NB4 (cell line): Measurements from ENCODE around the gene CTIF.

Source experiments
- POLR2A ChIP-seq: IDR thresholded peaks from 2 replicates; pipeline ENCODE4 v1.6.1; 2011; ENCODE audit warnings: mild to moderate bottlenecking; ENCODE audit not compliant: insufficient read length; ENCODE audit errors: extremely low read depth
- TF ChIP-seq, protein P1 (sequence below): IDR thresholded peaks from one replicate; pipeline ENCODE4 v1.5.1; 2012; ENCODE audit warnings: low read depth, low read length
- TF ChIP-seq, protein P2 (sequence below): IDR thresholded peaks from 2 replicates; pipeline ENCODE4 v1.6.1; 2011; ENCODE audit warnings: low read depth, low read length

GRCh38 chr18:48699761-48700160, 160.9 kb downstream of the CTIF start:
- TF ChIP-seq, protein P1, sequence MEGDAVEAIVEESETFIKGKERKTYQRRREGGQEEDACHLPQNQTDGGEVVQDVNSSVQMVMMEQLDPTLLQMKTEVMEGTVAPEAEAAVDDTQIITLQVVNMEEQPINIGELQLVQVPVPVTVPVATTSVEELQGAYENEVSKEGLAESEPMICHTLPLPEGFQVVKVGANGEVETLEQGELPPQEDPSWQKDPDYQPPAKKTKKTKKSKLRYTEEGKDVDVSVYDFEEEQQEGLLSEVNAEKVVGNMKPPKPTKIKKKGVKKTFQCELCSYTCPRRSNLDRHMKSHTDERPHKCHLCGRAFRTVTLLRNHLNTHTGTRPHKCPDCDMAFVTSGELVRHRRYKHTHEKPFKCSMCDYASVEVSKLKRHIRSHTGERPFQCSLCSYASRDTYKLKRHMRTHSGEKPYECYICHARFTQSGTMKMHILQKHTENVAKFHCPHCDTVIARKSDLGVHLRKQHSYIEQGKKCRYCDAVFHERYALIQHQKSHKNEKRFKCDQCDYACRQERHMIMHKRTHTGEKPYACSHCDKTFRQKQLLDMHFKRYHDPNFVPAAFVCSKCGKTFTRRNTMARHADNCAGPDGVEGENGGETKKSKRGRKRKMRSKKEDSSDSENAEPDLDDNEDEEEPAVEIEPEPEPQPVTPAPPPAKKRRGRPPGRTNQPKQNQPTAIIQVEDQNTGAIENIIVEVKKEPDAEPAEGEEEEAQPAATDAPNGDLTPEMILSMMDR = no peak
- no peak for TF ChIP-seq POLR2A
- TF ChIP-seq, protein P2, sequence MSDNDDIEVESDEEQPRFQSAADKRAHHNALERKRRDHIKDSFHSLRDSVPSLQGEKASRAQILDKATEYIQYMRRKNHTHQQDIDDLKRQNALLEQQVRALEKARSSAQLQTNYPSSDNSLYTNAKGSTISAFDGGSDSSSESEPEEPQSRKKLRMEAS = no peak
